Fibroblast of skin of left quadriceps (primary cell): Measurements from ENCODE around the gene ANKRD35.
"Not testable (repeated sequence)": the region's sequence is repeated elsewhere in the genome, so short reads cannot be mapped to it uniquely, and the experiment has no call there.

ENCODE experiments used
- DNase-seq, 2 experiments: peaks; one replicate each; pipeline ENCODE4 v3.0.0-alpha.2; 2013; ENCODE audit warnings: low read depth in 2 of 2

The ANKRD35 gene, protein sequence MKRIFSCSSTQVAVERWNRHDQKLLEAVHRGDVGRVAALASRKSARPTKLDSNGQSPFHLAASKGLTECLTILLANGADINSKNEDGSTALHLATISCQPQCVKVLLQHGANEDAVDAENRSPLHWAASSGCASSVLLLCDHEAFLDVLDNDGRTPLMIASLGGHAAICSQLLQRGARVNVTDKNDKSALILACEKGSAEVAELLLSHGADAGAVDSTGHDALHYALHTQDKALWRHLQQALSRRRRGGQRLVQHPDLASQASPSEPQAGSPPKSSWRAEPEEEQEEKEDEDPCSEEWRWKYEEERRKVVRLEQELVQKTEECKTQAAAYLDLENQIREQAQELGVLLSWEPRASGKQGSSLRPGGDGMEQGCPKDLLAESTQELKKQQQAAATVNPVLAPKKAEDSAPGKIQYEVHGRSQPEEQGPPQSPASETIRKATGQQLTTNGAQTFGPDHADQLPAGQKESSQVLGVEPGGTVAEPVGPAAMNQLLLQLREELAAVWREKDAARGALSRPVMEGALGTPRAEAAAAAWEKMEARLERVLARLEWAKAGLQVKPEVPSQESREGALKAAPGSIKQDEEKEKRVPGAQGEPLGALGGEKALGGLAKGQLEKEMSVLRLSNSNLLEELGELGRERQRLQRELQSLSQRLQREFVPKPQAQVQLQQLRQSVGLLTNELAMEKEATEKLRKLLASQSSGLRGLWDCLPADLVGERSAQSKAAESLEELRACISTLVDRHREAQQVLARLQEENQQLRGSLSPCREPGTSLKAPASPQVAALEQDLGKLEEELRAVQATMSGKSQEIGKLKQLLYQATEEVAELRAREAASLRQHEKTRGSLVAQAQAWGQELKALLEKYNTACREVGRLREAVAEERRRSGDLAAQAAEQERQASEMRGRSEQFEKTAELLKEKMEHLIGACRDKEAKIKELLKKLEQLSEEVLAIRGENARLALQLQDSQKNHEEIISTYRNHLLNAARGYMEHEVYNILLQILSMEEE

DNA sequence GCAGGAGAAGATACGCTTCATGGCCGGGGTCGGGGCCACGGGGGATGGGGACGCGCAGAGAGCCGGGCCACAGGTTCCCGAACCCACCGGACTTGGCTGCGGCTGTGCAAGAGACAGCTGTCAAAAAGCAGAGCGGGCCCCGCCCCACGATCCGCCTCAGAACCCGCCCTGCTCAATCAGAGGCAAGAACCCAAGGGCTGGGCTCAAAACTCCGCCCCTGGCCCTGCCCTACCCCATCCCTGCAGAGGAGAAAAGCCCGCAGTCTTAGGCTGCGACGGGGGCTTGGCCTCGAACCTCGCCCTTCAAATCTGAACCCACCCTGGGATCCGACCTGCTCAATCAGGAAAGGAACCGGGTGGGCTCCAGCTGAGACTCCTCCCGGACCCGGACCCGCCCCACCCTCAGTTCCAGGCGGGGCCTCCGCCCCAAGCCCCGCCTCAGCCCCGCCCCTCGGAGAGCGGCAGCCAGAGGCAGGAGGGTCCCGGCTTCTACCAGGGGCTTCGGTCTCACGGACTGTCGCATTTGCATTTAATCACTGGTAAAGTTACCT, at the start of gene ANKRD35:
ANKRD35 (minus strand) TSS at position 129 of the 550 bp plus-strand sequence; CDS start at position 21, 108 bp downstream.
- DNase-seq = no peak

DNA sequence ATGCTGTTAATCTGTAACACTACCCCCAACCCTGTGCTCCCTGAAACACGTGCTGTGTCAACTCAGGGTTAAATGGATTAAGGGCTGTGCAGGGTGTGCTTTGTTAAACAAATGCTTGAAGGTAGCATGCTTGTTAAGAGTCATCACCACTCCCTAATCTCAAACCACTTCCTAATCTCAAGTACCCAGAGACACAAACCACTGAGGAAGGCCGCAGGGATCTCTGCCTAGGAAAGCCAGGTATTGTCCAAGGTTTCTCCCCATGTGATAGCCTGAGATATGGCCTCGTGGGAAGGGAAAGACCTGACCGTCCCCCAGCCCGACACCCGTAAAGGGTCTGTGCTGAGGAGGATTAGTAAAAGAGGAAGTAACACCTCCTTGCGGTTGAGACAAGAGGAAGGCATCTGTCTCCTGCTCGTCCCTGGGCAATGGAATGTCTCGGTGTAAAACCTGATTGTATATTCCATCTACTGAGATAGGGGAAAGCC, 46.9 kb upstream of the ANKRD35 start:
- not testable (repeated sequence) for DNase-seq

DNA sequence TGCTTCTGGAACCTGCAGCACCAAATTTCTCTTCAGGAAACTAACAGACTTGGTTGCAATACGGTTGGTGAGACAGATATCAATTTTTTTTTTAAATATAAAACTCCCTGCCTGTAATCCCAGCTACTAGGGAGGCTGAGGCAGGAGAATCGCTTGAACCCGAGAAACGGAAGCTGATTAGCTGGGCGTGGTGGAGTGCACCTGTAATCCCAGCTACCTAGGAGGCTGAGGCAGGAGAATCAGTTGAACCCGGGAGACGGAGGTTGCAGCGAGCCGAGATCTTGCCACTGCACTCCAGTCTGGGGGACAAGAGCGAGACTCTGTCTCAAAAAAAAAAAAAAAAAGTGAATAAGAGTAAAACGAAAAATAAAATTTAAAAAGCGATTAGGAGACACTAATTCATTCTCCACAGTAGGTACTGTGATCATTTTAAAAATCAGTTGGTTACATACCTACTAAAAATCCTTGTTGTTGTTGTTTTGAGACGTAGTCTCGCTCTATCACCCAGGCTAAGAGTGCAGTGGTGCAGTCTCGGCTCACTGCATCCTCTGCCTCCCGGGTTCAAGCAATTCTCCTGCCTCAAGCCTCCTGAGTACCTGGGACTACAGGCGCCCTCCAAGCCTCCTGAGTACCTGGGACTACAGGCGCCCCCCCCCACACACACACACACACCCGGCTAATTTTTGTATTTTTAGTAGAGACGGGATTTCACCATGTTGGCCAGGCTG, 42.4 kb upstream of the ANKRD35 start:
- DNase-seq = no peak

DNA sequence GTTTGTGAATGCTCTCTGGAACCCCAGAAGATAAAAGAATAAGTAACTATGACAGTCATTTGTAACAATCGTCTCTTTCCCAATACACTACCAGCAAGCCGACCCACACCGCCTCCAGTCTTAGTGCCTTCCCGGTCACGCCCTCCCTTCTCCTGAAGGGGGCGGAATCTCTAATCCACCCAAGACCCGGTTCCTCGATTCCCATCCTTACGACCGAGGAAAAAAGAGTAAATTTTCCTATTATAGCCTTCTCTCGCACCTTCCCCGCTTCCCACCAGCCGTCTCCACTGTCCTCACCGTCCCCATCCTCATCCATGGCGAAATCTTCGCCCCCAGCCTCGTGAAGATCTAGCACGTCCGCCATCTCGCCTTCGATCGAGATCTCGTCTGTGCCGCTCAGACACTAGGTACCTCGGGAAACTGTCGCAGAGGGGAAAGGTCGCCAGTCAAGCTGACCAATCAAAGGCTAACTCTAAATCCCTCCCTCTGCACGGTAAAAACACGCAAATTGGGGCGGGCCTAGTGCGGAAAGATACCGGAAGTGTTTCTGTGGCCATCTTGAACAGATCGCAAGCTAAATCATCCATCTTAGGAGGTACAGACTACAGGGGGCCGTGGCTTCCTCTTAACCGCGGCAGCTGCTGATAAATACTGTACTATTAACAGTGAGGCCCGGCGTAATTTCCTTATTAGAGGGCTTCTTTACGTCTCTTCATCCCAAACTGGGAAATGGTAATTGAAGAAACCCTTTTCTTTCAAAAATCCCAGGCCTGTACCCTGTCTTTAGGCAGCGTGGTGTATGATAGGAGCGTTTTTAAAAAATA, 41.6 kb upstream of the ANKRD35 start, which contains the start of gene RBM8A:
RBM8A (minus strand) TSS at position 422 of the 824 bp plus-strand sequence; CDS start at position 364, 58 bp downstream.
- peak; percentile 97 for DNase-seq

DNA sequence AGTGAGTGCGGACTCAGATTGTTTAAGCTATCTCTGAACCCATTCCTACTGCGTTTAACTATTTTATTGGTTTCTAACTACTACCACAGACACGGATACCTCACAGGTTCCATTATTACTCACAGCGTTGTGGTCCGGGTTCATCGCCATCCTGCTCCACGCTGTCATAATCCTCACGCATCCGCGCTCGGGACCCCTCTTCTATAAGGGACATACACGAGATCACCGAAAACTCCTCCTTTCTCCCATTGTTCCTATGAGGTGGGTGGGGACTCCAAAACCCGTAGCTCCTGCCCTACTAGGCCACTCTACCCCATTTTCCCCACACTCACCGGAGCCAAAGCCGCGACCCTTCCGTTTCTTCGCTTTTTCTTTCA, 41.0 kb upstream of the ANKRD35 start:
- DNase-seq = no peak

DNA sequence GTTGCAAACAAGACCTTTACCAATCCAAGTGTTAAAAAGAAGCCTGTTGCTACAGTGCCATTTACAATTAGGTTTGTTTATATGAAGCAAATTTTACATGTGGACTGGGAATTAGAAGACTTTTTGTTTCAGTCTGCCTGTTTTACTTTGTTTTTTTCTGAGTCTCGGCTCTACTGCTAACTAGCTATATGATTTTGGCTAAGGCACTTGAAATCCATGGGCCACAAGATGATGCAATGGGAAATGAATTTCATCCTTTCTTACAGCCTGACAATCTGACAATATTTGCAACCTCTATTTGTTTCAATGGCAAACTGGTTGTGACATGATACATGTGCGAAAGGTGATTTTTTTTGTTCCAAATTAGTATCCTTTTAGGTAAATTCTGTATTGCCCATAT, 36.6 kb upstream of the ANKRD35 start:
- DNase-seq = no peak

DNA sequence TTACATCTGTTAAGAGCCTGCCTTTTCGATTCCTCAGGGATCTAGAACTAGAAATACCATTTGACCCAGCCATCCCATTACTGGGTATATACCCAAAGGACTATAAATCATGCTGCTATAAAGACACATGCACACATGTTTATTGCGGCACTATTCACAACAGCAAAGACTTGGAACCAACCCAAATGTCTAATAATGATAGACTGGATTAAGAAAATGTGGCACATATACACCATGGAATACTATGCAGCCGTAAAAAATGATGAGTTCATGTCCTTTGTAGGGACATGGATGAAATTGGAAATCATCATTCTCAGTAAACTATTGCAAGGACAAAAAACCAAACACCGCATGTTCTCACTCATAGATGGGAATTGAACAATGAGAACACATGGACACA, 34.6 kb upstream of the ANKRD35 start:
- not testable (repeated sequence) for DNase-seq

DNA sequence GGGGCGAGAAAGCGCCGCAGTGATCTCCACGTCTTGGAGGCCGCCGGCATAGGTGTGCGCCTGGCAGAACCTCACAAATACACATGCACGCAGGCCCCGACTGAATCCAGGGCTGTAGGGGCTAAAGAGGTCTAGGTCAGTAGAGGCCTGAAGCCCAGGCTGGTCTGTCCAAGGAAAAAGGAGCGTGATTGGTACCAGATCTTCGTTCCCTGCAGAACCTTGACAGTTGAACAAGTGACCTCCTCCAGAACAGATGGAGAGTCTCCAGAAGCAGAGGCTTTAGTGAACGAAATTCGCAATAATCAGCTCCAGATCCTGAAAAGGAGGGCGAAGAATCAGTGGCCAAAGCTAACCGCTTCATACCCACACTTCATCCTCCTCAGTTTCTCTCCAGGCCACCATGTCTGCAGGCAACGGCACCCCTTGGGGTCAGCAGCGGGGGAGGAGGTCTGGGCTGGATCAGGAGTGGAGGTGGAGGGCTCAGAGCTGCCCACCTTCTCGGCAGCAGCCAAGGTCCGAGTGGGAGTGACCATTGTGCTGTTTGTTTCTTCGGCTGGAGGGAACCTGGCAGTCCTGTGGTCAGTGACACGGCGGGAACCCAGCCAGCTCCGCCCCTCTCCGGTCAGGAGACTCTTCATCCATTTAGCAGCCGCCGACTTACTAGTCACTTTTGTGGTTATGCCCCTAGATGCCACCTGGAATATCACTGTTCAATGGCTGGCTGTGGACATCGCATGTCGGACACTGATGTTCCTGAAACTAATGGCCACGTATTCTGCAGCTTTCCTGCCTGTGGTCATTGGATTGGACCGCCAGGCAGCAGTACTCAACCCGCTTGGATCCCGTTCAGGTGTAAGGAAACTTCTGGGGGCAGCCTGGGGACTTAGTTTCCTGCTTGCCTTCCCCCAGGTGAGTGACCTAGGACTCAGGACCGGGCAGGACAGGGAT, 33.6 kb upstream of the ANKRD35 start:
- no peak for DNase-seq

DNA sequence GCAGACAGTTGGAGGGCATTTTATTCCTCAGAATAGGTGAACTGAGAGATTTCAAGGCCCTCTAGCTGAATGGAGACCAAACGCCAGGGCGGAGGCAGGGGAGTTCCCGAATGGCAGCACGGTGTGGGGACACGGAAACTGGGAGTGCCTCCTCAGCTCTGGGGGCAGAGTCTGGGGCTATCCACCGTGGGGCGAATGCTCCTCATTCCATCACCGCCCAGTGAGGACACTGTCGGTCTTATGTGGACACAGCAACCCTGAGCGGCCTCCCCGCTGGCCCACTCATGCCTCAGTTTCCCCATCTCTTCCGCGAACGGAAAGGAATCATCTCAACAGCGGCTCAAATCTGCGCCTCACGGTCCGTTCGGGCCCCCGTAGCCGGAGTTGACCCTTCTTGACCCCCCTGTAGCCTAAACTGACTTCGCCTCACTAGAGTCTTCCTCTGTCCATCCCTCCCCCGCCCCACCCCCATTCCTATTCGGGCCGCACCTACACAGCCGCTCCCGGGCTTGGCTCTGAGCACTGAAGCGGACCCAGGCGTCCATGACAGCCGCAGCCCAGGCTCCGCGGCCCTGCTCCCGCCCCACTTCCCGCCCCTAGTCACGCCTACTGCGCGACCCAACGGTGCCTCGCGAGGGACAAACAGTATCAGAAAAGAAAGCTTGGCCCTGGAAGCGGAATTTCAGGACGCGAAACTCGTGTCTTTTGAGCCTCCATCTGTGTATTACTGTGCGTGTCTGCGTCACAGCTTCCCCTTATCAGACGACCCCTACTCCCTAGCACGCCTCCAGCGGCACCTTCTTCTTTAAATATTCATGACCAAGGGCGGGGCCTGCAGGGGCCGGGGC, 32.7 kb upstream of the ANKRD35 start, which contains the start of gene PEX11B:
PEX11B (minus strand) TSS at position 574 of the 848 bp plus-strand sequence; CDS start at position 545, 29 bp downstream.
- DNase-seq = peak; percentile 73 to 75

DNA sequence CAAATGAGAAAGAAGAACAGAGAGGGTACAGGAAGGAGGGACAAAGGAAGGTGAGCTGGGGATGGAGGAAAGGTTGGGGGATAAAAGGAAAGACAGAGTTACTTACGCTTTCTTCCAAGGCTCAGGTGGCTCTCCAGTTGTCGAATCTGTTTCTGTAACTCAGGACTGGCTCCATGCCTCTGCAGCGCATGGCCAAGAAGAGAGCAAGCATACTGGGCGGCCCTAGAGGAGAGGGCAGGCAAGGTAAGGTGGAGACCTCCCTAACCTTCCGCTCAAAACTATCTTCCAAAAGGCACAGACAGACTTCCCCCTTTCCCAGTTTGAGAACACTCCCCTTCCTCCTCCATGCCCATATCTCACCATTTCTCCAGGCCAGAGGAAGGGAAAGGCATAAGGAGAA, 31.9 kb upstream of the ANKRD35 start:
- no peak for DNase-seq

DNA sequence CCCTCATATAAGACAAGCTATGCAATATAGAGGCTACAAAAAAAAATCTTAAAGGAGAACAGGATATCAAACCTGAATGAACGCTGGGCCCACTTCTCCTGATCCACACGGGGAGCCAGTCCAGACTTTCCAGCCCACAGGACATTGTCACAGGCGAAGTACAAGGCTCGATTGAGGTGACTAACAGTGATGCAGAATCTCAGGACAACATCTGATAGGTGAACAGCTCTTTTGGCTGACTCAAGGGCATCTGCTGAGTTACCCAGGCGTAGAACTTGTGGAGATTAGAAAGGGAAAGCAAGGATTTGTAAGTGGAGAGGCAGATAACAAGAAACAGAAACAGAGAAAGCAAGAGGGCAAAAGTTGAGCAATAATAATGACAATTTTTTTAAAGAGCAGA, 31.1 kb upstream of the ANKRD35 start:
- DNase-seq = no peak

DNA sequence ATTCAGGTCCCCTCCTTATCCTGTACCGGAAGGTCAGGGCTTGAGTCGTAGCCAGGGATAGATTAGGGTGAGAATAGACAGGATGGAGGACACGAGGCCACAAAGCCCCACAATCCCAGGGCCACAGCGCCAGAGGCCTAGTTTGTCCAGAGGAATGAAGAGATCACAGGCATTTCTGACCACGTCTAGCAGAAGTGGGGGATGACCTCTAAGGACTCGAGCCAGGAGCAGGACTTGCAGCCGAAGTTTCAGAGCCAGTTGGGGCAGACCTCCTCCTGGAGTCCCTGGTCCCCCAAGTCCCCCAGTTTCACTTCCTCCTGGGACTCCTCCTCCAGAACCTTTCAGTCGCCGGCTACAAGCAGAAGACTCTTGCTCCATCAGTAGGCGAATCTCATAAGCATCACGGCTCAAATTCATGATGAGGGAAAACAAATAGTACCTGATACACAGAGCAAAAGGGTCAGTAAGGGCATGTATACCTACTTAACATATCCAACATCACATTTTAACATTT, 26.5 kb upstream of the ANKRD35 start:
- DNase-seq = no peak

DNA sequence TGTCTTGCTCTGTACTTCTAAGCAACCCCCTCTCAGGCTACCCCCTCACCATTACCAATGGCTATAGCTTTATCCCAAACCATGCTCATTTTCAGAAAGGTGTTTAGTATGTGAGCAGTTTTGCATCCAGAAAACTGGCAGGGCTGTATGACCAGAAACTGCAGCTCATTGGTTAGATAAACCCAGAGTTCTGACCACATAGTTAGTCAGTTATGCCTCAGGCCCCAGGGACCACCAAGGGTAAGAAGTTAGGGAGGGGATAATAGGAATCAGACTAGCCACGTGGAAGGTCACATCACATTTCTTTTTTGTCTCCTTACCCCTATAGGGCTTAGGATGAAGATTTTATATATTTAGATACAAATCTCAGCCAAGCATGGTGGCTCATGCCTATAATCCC, 23.0 kb upstream of the ANKRD35 start:
- no peak for DNase-seq

DNA sequence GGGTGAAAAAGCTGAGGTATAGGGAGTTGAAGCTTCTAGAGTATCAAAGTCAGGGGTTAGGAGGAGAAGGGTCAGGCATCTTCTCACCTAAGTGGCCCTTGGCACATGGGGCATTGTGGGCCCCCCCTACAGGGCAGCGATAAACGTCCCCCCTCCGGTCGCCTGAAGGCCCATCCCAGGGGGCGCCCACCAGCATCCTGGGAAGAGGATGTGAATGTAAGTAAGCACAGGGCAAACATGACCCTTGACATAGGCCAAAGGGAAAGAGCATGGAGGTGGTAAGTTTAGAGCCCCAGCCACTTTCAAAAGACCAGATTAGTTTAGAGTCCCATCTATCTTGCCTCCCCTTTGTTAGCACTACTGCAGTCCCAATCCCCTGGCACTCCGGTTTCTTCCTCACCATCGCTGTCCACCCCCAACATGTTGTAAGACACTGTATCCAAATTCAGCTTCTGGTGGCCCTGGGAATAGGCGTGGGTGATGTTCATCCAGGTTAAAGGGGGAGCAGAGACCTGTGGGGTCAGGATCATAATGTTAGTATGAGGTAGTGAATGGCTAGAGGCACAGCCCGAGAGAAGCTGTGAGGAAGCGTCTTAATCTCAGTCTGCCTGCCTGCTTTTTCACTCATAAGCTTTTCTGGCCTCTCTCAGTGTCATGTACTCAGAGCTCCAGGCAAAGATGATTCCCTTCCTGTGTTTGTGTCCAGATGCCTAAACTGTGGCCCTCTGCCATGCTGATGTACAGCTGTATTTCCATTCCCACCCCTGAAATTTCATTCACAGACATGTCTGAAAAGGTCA, 21.5 kb upstream of the ANKRD35 start:
- no peak for DNase-seq

DNA sequence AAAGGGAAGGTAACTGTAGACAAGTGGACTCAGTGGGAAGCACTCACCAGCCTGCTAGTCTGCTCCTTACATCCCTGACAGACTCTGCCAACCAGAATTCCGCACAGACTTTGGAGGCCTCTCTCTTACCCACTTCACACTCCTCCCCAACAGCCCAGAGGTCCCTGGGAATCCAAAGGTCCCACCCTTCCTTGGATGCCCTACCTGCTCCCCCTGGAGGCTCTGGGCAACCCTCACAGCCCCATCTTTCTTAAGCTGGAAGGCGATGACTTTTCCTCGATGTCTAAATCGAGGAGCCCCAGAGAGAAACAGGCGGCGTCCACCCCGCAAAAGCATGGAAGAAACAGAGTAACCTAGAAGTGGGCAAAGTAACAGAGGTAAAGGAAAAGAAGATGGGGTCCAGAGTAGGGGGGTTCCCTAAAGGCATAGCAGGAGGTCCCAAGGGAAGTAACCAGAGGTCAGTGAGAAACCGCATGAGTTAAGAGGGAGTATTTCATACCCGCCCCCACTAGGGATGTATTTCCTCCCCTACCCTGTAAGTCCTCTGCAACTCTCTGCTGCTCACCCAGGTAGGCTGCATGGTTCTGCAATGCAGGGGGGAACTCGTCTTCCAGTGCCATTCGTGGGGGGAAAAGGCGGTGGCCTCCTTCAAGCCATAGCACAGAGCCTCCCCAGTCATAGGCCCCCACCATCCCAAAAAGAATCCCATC, 15.8 kb upstream of the ANKRD35 start:
- DNase-seq = no peak

DNA sequence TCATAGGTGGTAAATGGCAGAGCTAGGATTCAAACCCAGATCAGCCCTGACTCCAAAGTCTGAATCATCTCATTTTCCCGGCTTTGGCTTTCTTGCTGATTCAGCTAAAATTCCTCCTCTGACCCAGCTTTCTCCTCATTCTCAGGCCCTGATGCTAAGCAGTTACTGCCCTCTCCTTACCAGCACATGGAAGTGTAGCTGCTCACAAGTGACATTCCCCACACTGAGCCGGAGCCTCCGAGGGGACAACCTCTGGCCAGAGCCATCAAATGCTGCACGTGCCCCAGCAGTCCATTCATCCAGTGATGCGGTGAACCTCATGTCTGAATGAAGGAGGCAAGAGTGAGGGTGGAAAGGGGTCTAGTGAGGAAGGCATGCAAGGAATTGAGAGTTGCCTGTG, 13.1 kb upstream of the ANKRD35 start:
- no peak for DNase-seq
